Epithelial cell of esophagus (primary cell): ENCODE measurements around the gene CCRL2.

Experiments used
- DNase-seq: peaks from one replicate; pipeline ENCODE4 v3.0.0; 2010; ENCODE audit warnings: low read depth
- H3K4me3 ChIP-seq: 2 replicates; pipeline ENCODE4 v1.5.1; 2011; ENCODE audit warnings: mild to moderate bottlenecking, low read length, control low read depth
- CTCF ChIP-seq: IDR thresholded peaks from 2 replicates; pipeline ENCODE4 v1.5.1; 2011; ENCODE audit warnings: low read depth, mild to moderate bottlenecking, low read length, control low read depth, inconsistent platforms; ENCODE audit not compliant: insufficient read depth; ENCODE audit errors: missing control alignments

The CCRL2 gene

DNA sequence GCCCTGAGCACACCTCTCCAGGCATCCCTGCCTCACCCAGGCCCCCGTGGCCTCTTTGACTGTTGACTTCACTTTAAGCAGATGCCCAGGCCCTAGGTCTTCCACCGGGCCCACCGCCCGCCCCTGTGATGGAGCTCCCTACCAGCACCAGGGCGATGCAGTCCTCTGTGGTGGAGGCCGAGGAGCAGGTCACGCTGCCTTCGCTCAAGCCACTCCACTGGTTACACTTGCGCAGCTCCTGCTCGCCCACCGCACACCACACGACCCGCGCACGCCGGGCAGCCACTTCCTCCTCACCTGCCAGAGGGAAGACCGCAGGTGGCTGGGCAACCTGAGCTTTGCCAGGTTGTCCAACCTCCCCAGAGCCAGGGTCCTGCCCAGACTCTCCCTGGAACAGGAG lies 41.7 kb downstream of the CCRL2 start:
- DNase-seq: no peak
- no peak overlapping the region for H3K4me3 ChIP-seq
- TF ChIP-seq CTCF: no peak

DNA sequence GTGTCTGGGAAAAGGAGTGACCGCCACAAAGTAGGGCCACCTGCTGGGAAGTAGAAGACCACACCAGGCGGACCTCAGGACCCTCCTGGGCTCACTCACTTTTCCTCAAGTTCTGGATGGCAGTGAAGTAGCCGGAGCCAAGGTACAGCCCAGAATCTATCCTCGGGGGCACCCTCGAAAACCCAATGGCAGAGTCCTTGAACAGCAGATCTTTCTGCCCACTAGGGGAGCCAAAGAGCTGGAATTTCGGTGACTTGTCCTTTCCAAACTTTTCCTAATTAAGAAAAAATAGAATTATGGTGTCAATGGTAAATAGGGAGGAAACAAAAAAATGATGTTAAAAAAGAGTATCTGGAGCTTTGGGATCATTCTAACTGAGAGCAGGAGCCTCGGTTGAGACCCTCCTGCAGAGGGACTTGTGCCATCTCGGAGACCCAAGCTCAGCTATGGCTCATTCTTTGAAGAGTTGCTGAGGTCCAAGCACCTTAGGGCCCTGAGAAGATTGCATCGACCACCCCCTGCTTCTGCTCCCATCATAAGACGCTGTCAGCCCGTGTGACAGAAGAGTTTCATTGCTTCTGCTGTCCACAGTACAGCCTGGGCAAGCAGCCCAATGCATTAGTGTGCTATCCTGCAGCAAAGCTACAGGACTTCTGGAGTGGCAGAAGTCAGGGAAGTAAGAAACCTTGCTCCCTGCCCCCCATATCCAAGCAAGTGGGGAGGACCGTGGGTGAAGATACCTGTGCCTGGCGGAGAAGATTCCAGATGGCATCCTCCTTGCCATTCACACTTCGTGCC lies 42.9 kb downstream of the CCRL2 start:
- H3K4me3 ChIP-seq: no peak overlapping the region
- peak; percentile 19 for DNase-seq
- TF ChIP-seq CTCF: peak; percentile 68

- no peak overlapping the region for H3K4me3 ChIP-seq
- no peak for TF ChIP-seq CTCF
- DNase-seq: no peak
Observed at GRCh38 chr3:46453526-46454208, 46.6 kb downstream of the CCRL2 start.

- TF ChIP-seq CTCF: no peak
- H3K4me3 ChIP-seq: no peak overlapping the region
- no peak for DNase-seq
Observed at GRCh38 chr3:46454209-46454595, 47.1 kb downstream of the CCRL2 start.

DNA sequence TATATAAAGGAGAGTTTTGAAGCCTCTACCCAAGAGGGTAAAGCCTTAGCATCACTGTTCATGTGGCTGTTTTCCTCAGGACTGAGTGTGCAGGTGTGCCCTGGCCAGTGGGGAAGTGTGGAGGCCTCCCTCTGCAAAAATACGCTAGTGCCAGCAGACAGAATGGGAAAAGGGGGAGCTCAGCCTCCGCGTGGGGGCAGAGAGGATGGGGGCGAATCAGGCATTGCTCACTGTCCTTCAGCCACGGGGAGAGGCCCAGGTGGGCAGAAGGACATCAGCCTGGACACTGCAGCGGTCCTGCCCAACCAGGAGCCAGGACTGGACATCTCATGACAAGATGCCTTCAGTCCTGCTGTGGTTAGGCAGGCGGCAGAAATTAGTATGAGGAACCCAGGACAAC lies 47.5 kb downstream of the CCRL2 start:
- no peak for TF ChIP-seq CTCF
- H3K4me3 ChIP-seq: no peak overlapping the region
- DNase-seq: no peak

GRCh38 chr3:46455231-46456115 lies 48.4 kb downstream of the CCRL2 start:
- no peak overlapping the region for H3K4me3 ChIP-seq
- no peak for TF ChIP-seq CTCF
- DNase-seq: no peak
